Chondrocyte (in vitro differentiated cells): Measurements from ENCODE around the gene LIM2. TPM values are rescaled to one million over a fixed set of nuclear protein-coding genes. Genes with fewer than 3 reads are reported as not detected.

Experiments used
- DNase-seq: peaks from one replicate; pipeline ENCODE4 v3.0.0; 2021; ENCODE audit warnings: mixed read lengths, low spot score
- H3K27ac Mint-ChIP-seq: one replicate; pipeline ENCODE4 v1.8.0; 2021; ENCODE audit warnings: mild to moderate bottlenecking, moderate library complexity, mixed read lengths; ENCODE audit not compliant: unreplicated experiment
- H3K27me3 Mint-ChIP-seq: 2 replicates; pipeline ENCODE4 v1.8.0; 2021; ENCODE audit warnings: low read depth, mixed read lengths
- H3K36me3 Mint-ChIP-seq: 2 replicates; pipeline ENCODE4 v1.8.0; 2021; ENCODE audit warnings: low read depth, mixed read lengths
- H3K4me1 Mint-ChIP-seq: 2 replicates; pipeline ENCODE4 v1.8.0; 2021; ENCODE audit warnings: low read depth, mild to moderate bottlenecking, mixed read lengths
- H3K4me3 Mint-ChIP-seq: one replicate; pipeline ENCODE4 v1.8.0; 2021; ENCODE audit warnings: mild to moderate bottlenecking, moderate library complexity, mixed read lengths; ENCODE audit not compliant: unreplicated experiment
- H3K9me3 Mint-ChIP-seq: 2 replicates; pipeline ENCODE4 v1.8.0; 2021; ENCODE audit warnings: low read depth, mixed read lengths
- CTCF ChIP-seq: fragments of 200-600 bp; sonication (generic); IDR thresholded peaks from 2 replicates; pipeline ENCODE4 v1.5.0; 2021; ENCODE audit warnings: antibody characterized with exemption, mild to moderate bottlenecking, moderate library complexity
- total RNA-seq: library from RNA; stranded (reverse); gene quantifications from 3 replicates; pipeline ENCODE4 v1.2.1, GENCODE V29; 2021

LIM2 gene
- total RNA-seq, 1 donor from 2014 or later, result not detected

- peak overlapping the region; percentile 100 for H3K27ac Mint-ChIP-seq
- no peak for DNase-seq
- H3K27me3 Mint-ChIP-seq, result no peaks in the 10 kb centered on the region
- no peak for TF ChIP-seq CTCF
- H3K4me3 Mint-ChIP-seq, result peak overlapping the region; percentile 100
- H3K9me3 Mint-ChIP-seq, result no peaks in the 10 kb centered on the region
- H3K36me3 Mint-ChIP-seq, result peaks cover 3% of the 10 kb centered on the region
- peaks cover 21% of the 10 kb centered on the region for H3K4me1 Mint-ChIP-seq
These were observed 48.5 kb downstream of the LIM2 start for GRCh38 chr19:51339313-51339686.

GRCh38 chr19:51338563-51339312 lies 49.0 kb downstream of the LIM2 start:
- Mint-ChIP-seq H3K9me3 (no peaks in the 10 kb centered on the region), H3K27ac (peak overlapping the region; percentile 100), H3K27me3 (no peaks in the 10 kb centered on the region), H3K4me3 (peak overlapping the region; percentile 100), H3K36me3 (peaks cover 3% of the 10 kb centered on the region), H3K4me1 (peaks cover 21% of the 10 kb centered on the region)
- peak; percentile 95 for TF ChIP-seq CTCF
- DNase-seq, result peak; percentile 93

GRCh38 chr19:51337861-51338562 lies 49.8 kb downstream of the LIM2 start:
- peaks cover 3% of the 10 kb centered on the region for H3K36me3 Mint-ChIP-seq
- H3K4me1 Mint-ChIP-seq, result peaks cover 21% of the 10 kb centered on the region
- H3K9me3 Mint-ChIP-seq, result no peaks in the 10 kb centered on the region
- H3K4me3 Mint-ChIP-seq, result peak overlapping the region; percentile 100
- peak; percentile 69 for DNase-seq
- H3K27ac Mint-ChIP-seq, result no peak overlapping the region
- H3K27me3 Mint-ChIP-seq, result no peaks in the 10 kb centered on the region
- TF ChIP-seq CTCF, result no peak

GRCh38 chr19:51337141-51337860 lies 50.5 kb downstream of the LIM2 start:
- peaks cover 3% of the 10 kb centered on the region for H3K36me3 Mint-ChIP-seq
- H3K27ac Mint-ChIP-seq, result no peak overlapping the region
- peak; percentile 88 for DNase-seq
- H3K4me1 Mint-ChIP-seq, result peaks cover 18% of the 10 kb centered on the region
- no peaks in the 10 kb centered on the region for H3K9me3 Mint-ChIP-seq
- no peaks in the 10 kb centered on the region for H3K27me3 Mint-ChIP-seq
- no peak overlapping the region for H3K4me3 Mint-ChIP-seq
- TF ChIP-seq CTCF, result no peak

- Mint-ChIP-seq H3K4me3 (no peak overlapping the region), H3K27me3 (no peaks in the 10 kb centered on the region), H3K9me3 (peaks cover 3% of the 10 kb centered on the region), H3K27ac (no peak overlapping the region), H3K4me1 (peaks cover 5% of the 10 kb centered on the region), H3K36me3 (peaks cover 15% of the 10 kb centered on the region)
- peak; percentile 68 for DNase-seq
- TF ChIP-seq CTCF, result no peak
These were observed 53.8 kb downstream of the LIM2 start for GRCh38 chr19:51333836-51334460.
